ENCODE results near the gene FOXL3.

GRCh38 chr7:299169-299568 lies 9.2 kb downstream of the FOXL3 start:
- TF ChIP-seq CTCF (IDR thresholded peaks at IDR 0.05; ENCODE audit: low read depth, low read length): no peak
- TF ChIP-seq EZH2phosphoT487 (IDR thresholded peaks at IDR 0.05; ENCODE audit: low read depth): no peak
